Measurements from ENCODE around the gene DOCK8.

- TF ChIP-seq CTCF (IDR thresholded peaks at IDR 0.05 in 8 of 11, conservative IDR thresholded peaks at IDR 0.05 in 3 of 11): no peak
- TF ChIP-seq POLR2A (IDR thresholded peaks at IDR 0.05): no peak
- TF ChIP-seq POLR2AphosphoS5 (IDR thresholded peaks at IDR 0.05): no peak
Observed at GRCh38 chr9:286071-286740, 71.5 kb downstream of the DOCK8 start.
